Naive thymus-derived CD4-positive, alpha-beta T cell (primary cell): ENCODE measurements around the gene LMO3. TPM values are rescaled to one million over a fixed set of nuclear protein-coding genes. Genes with fewer than 3 reads are reported as not detected.

Source experiments
- ATAC-seq: fragments of 150-1000 bp; cut with Tn5 transposase; 2 replicates; pipeline ENCODE4 v1.10.0; 2021; ENCODE audit warnings: mild to moderate bottlenecking, moderate library complexity
- CTCF ChIA-PET: fragments of 350-600 bp; sonication (Branson Sonifier 250); formaldehyde crosslinking; loops from one replicate; lab custom pipeline; 2021; ENCODE audit warnings: antibody characterized with exemption; lab: Charles Lee
- POLR2A ChIA-PET: fragments of 350-600 bp; sonication (Branson Sonifier 250); formaldehyde crosslinking; loops from one replicate; lab custom pipeline; 2021; ENCODE audit warnings: antibody characterized with exemption, inconsistent platforms; lab: Charles Lee
- DNase-seq, 9 donors: peaks; one replicate each; pipeline versions ENCODE4 v3.0.0 to v3.0.0-alpha.2; 2020 to 2022; ENCODE audit warnings: mixed read lengths in 1 of 9
- H3K27ac ChIP-seq: one replicate; pipeline ENCODE4 v1.7.0; 2013; ENCODE audit warnings: mild to moderate bottlenecking, low read depth, low read length, moderate library complexity
- H3K27me3 ChIP-seq, 2 donors: one replicate each; pipeline ENCODE4 v1.7.0; 2013; ENCODE audit warnings: low read length in 2 of 2, mild to moderate bottlenecking in 2 of 2, moderate library complexity in 2 of 2; ENCODE audit not compliant: control insufficient read depth in 2 of 2, insufficient read depth in 2 of 2
- H3K36me3 ChIP-seq, 3 experiments: 1 replicate in 2 of 3; 2 replicates in 1 of 3; pipeline ENCODE4 v1.7.0; 2013; ENCODE audit warnings: low read length in 3 of 3, mild to moderate bottlenecking in 3 of 3, moderate library complexity in 1 of 3; ENCODE audit not compliant: insufficient read depth in 3 of 3, control insufficient read depth in 2 of 3
- H3K4me1 ChIP-seq, 2 donors: one replicate each; pipeline ENCODE4 v1.7.0; 2013; ENCODE audit warnings: low read length in 2 of 2, mild to moderate bottlenecking in 2 of 2, moderate library complexity in 1 of 2; ENCODE audit not compliant: control insufficient read depth in 2 of 2, insufficient read depth in 2 of 2
- H3K4me3 ChIP-seq: 2 replicates; pipeline ENCODE4 v1.7.0; 2013; ENCODE audit warnings: mild to moderate bottlenecking, low read length
- H3K9me3 ChIP-seq, 3 experiments: 1 replicate in 2 of 3; 2 replicates in 1 of 3; pipeline ENCODE4 v1.7.0; 2013; ENCODE audit warnings: low read length in 3 of 3; ENCODE audit not compliant: control insufficient read depth in 2 of 3
- H3K27ac Mint-ChIP-seq, 9 donors: one replicate each; pipeline ENCODE4 v1.8.0; 2020 to 2022; ENCODE audit warnings: mixed read lengths in 9 of 9, mild to moderate bottlenecking in 8 of 9, moderate library complexity in 5 of 9, inconsistent platforms in 2 of 9
- H3K27me3 Mint-ChIP-seq, 5 donors: one replicate each; pipeline ENCODE4 v1.8.0; 2021 to 2022; ENCODE audit warnings: mixed read lengths in 5 of 5, mild to moderate bottlenecking in 1 of 5
- H3K36me3 Mint-ChIP-seq, 5 donors: one replicate each; pipeline ENCODE4 v1.8.0; 2020 to 2022; ENCODE audit warnings: mixed read lengths in 5 of 5, mild to moderate bottlenecking in 3 of 5, inconsistent platforms in 1 of 5
- H3K4me1 Mint-ChIP-seq, 7 donors: one replicate each; pipeline ENCODE4 v1.8.0; 2020 to 2022; ENCODE audit warnings: mixed read lengths in 7 of 7, mild to moderate bottlenecking in 3 of 7, inconsistent platforms in 1 of 7
- H3K4me3 Mint-ChIP-seq, 10 donors: one replicate each; pipeline ENCODE4 v1.8.0; 2020 to 2022; ENCODE audit warnings: mild to moderate bottlenecking in 10 of 10, mixed read lengths in 10 of 10, moderate library complexity in 6 of 10, inconsistent platforms in 2 of 10
- H3K9me3 Mint-ChIP-seq, 11 donors: one replicate each; pipeline ENCODE4 v1.8.0; 2020 to 2022; ENCODE audit warnings: mixed read lengths in 11 of 11, mild to moderate bottlenecking in 4 of 11, inconsistent platforms in 1 of 11, moderate library complexity in 1 of 11
- intact Hi-C, 2 donors: fragments of 100-400 bp; cut with micrococcal nuclease; formaldehyde crosslinking; loops; one replicate each; pipeline ENCODE4 v1.15.1; 2023
- polyA plus RNA-seq, 2 donors: library from polyadenylated mRNA; unstranded; fragments of 300-500 nt; fragmentation: Illumina TruSeq; gene quantifications; one replicate each; pipeline ENCODE4 v1.2.3, GENCODE V29; 2021
- total RNA-seq, 6 experiments: library from RNA in 5 of 6; stranded (reverse) in 5 of 6; gene quantifications; 1 replicate in 5 of 6; 2 replicates in 1 of 6; pipeline ENCODE4 v1.2.3 and lab custom pipeline; 2021 to 2026

The LMO3 gene
- total and polyA plus RNA-seq, 7 experiments from 2014 or later: not detected

DNA sequence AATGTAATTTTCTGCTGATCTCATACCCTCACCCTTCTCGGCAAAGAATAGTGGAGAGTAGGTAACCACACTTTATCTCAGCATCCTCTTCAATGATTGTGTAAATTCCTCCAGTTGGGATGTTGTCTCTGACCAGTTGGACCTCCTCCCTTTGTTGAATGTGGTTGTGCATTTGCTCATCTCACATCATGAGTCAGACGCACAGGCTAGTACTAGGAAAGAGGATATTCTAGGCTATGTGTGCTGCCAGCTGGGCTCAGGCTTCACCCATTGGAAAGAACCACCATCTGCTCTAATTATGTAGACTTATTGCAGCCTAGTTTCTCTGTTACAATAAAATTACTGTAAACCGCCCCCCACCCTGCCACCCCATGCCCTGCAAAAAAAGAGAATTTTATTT is 90.3 kb downstream of the LMO3 start:
- CTCF ChIA-PET: no interaction called here
- Mint-ChIP-seq H3K4me1 (no peaks in the 10 kb centered on the region), H3K36me3 (no peaks in the 10 kb centered on the region), H3K27me3 (no peaks in the 10 kb centered on the region), H3K4me3 (no peak overlapping the region), H3K27ac (no peak overlapping the region), H3K9me3 (peaks cover 0 to 14% (median 2%) of the 10 kb centered on the region in 11 donors)
- ATAC-seq: no peak
- H3K9me3 ChIP-seq: no peaks in the 10 kb centered on the region
- H3K4me1 ChIP-seq: no peaks in the 10 kb centered on the region
- no peaks in the 10 kb centered on the region for H3K36me3 ChIP-seq
- no peak overlapping the region for H3K4me3 ChIP-seq
- intact Hi-C loops: no loop called here
- no peaks in the 10 kb centered on the region for H3K27me3 ChIP-seq
- POLR2A ChIA-PET: no interaction called here
- H3K27ac ChIP-seq: no peak overlapping the region
- DNase-seq: no peak

GRCh38 chr12:16513231-16513630 is 92.7 kb downstream of the LMO3 start:
- Mint-ChIP-seq H3K4me3 (no peak overlapping the region), H3K36me3 (no peaks in the 10 kb centered on the region), H3K27ac (no peak overlapping the region), H3K27me3 (no peaks in the 10 kb centered on the region), H3K9me3 (peaks cover 0 to 17% (median 2%) of the 10 kb centered on the region in 11 donors), H3K4me1 (no peaks in the 10 kb centered on the region)
- intact Hi-C loops: no loop called here
- Histone ChIP-seq H3K4me1 (no peaks in the 10 kb centered on the region), H3K27me3 (no peaks in the 10 kb centered on the region), H3K9me3 (no peaks in the 10 kb centered on the region), H3K4me3 (no peak overlapping the region), H3K36me3 (no peaks in the 10 kb centered on the region), H3K27ac (no peak overlapping the region)
- ATAC-seq (no peak), DNase-seq (no peak)
- CTCF ChIA-PET: no interaction called here
- POLR2A ChIA-PET: no interaction called here

DNA sequence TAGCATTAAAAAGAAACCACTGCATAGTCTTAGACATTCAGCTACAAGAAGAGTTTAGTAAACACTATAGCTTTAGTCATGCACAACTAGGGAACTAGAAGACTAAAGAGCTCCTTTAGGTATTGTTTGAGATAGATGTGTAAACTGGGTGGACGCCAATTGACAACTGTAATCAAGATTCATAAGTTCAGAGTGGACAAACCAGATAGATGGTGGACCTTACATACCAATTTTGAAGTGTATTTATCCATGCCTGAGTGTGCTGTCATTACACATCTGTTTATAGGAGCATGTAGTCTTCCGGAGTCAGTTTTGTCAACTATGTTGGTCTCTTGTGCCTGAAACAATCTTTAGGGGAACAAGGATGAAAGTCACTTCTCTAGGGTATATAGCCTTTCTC is 96.6 kb downstream of the LMO3 start:
- Mint-ChIP-seq H3K27ac (no peak overlapping the region), H3K4me1 (no peaks in the 10 kb centered on the region), H3K36me3 (no peaks in the 10 kb centered on the region), H3K27me3 (no peaks in the 10 kb centered on the region), H3K9me3 (peaks cover 0 to 11% (median under 1%) of the 10 kb centered on the region in 11 donors), H3K4me3 (no peak overlapping the region)
- no peaks in the 10 kb centered on the region for H3K27me3 ChIP-seq
- no peak overlapping the region for H3K27ac ChIP-seq
- ATAC-seq (no peak), DNase-seq (no peak)
- H3K4me3 ChIP-seq: no peak overlapping the region
- POLR2A ChIA-PET: no interaction called here
- CTCF ChIA-PET: no interaction called here
- H3K4me1 ChIP-seq: no peaks in the 10 kb centered on the region
- no peaks in the 10 kb centered on the region for H3K36me3 ChIP-seq
- intact Hi-C loops: no loop called here
- H3K9me3 ChIP-seq: no peaks in the 10 kb centered on the region

DNA sequence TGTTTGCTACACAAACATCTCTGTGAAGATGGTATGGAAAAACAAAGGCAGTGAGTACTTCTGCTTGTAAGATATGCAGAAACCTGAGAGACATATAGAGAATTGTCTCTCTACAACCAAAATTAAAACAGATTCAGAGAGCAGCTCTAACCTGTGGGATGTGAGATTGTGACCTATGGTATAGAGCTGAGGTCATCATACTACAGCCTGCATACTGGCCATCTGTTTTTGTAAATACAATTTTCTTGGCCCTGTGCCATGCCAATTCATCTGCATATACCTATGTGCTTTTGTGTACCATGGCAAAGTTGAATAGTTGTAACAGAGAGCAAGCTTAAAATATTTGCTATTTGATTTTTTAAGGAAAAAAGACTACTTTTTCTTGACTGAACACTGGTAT is 99.6 kb downstream of the LMO3 start:
- Mint-ChIP-seq H3K27me3 (no peaks in the 10 kb centered on the region), H3K4me1 (no peaks in the 10 kb centered on the region), H3K36me3 (no peaks in the 10 kb centered on the region), H3K27ac (no peak overlapping the region), H3K4me3 (no peak overlapping the region), H3K9me3 (peaks cover 0 to 13% (median 4%) of the 10 kb centered on the region in 11 donors)
- Histone ChIP-seq H3K4me3 (no peak overlapping the region), H3K36me3 (no peaks in the 10 kb centered on the region), H3K9me3 (no peaks in the 10 kb centered on the region), H3K27me3 (no peaks in the 10 kb centered on the region), H3K27ac (no peak overlapping the region), H3K4me1 (no peaks in the 10 kb centered on the region)
- DNase-seq (no peak), ATAC-seq (no peak)
- ChIA-PET POLR2A (no interaction called here), CTCF (no interaction called here)
- intact Hi-C loops: no loop called here

- ATAC-seq: no peak
- no peaks in the 10 kb centered on the region for H3K36me3 ChIP-seq
- intact Hi-C loops: no loop called here
- no peaks in the 10 kb centered on the region for H3K4me1 ChIP-seq
- H3K4me1 Mint-ChIP-seq: no peaks in the 10 kb centered on the region
- no peak overlapping the region for H3K4me3 Mint-ChIP-seq
- no peaks in the 10 kb centered on the region for H3K9me3 ChIP-seq
- no peaks in the 10 kb centered on the region for H3K27me3 ChIP-seq
- peaks cover 0 to 13% (median 4%) of the 10 kb centered on the region in 11 donors for H3K9me3 Mint-ChIP-seq
- no peaks in the 10 kb centered on the region for H3K36me3 Mint-ChIP-seq
- ChIA-PET POLR2A (no interaction called here), CTCF (no interaction called here)
- no peaks in the 10 kb centered on the region for H3K27me3 Mint-ChIP-seq
- no peak overlapping the region for H3K27ac ChIP-seq
- no peak for DNase-seq
- no peak overlapping the region for H3K27ac Mint-ChIP-seq
- no peak overlapping the region for H3K4me3 ChIP-seq
These were observed 101.8 kb downstream of the LMO3 start for GRCh38 chr12:16504200-16504599.

- ChIA-PET CTCF (no interaction called here), POLR2A (no interaction called here)
- Mint-ChIP-seq H3K27ac (no peak overlapping the region), H3K4me1 (no peaks in the 10 kb centered on the region), H3K4me3 (no peak overlapping the region), H3K27me3 (no peaks in the 10 kb centered on the region), H3K9me3 (peaks cover 0 to 16% (median 4%) of the 10 kb centered on the region in 11 donors), H3K36me3 (no peaks in the 10 kb centered on the region)
- ATAC-seq (no peak), DNase-seq (no peak)
- Histone ChIP-seq H3K27me3 (no peaks in the 10 kb centered on the region), H3K4me1 (no peaks in the 10 kb centered on the region), H3K27ac (no peak overlapping the region), H3K36me3 (no peaks in the 10 kb centered on the region), H3K9me3 (no peaks in the 10 kb centered on the region), H3K4me3 (no peak overlapping the region)
- intact Hi-C loops: no loop called here
These were observed 106.4 kb downstream of the LMO3 start for GRCh38 chr12:16499611-16500010.
